MCF 10A (cell line): ENCODE measurements around the gene CACNA2D1. TPM values are rescaled to one million over a fixed set of nuclear protein-coding genes. Genes with fewer than 3 reads are reported as not detected.

Source experiments
- BruUV-seq: library from RNA; stranded (reverse); fragments of 400-500 nt; replicated peaks from 2 replicates; lab custom pipeline; 2021; lab: Mats Ljungman, UMichigan
- CTCF ChIA-PET: fragments of 300-600 bp; sonication (Branson Sonifier 250); formaldehyde crosslinking; extraction: SDS; loops from one replicate; lab custom pipeline; 2021; ENCODE audit warnings: antibody characterized with exemption, inconsistent platforms; lab: Yijun Ruan, JAX
- POLR2A ChIA-PET: fragments of 300-600, 350-650 bp; sonication (Branson Sonifier 250); formaldehyde crosslinking; extraction: SDS; loops from one replicate; lab custom pipeline; 2020; ENCODE audit warnings: antibody characterized with exemption, inconsistent platforms; lab: Yijun Ruan, JAX
- DNase-seq: peaks from one replicate; pipeline ENCODE4 v3.0.0-alpha.2; 2018; ENCODE audit not compliant: unreplicated experiment
- H3K27ac Mint-ChIP-seq: one replicate; pipeline ENCODE4 v1.8.0; 2022; ENCODE audit warnings: mild to moderate bottlenecking, low read depth, mixed read lengths; ENCODE audit not compliant: unreplicated experiment
- H3K27me3 Mint-ChIP-seq: one replicate; pipeline ENCODE4 v1.8.0; 2022; ENCODE audit warnings: mixed read lengths; ENCODE audit not compliant: insufficient read depth, unreplicated experiment
- H3K36me3 Mint-ChIP-seq: one replicate; pipeline ENCODE4 v1.8.0; 2022; ENCODE audit warnings: mild to moderate bottlenecking, moderate library complexity, mixed read lengths; ENCODE audit not compliant: insufficient read depth, unreplicated experiment
- H3K4me1 Mint-ChIP-seq: one replicate; pipeline ENCODE4 v1.8.0; 2022; ENCODE audit warnings: mixed read lengths; ENCODE audit not compliant: insufficient read depth, unreplicated experiment
- H3K4me3 Mint-ChIP-seq: one replicate; pipeline ENCODE4 v1.8.0; 2022; ENCODE audit warnings: mild to moderate bottlenecking, moderate library complexity, mixed read lengths; ENCODE audit not compliant: unreplicated experiment
- H3K9me3 Mint-ChIP-seq: one replicate; pipeline ENCODE4 v1.8.0; 2022; ENCODE audit warnings: mixed read lengths; ENCODE audit not compliant: unreplicated experiment
- CTCF ChIP-seq: fragments of 200-600 bp; IDR thresholded peaks from one replicate; pipeline ENCODE4 v1.8.0; 2022; ENCODE audit warnings: antibody characterized with exemption, mild to moderate bottlenecking; ENCODE audit not compliant: unreplicated experiment
- intact Hi-C: fragments of 100-400 bp; cut with micrococcal nuclease; formaldehyde crosslinking; loops from 2 replicates; pipeline ENCODE4 v1.14.1; 2022
- total RNA-seq: library from RNA; stranded (reverse); gene quantifications from 2 replicates; pipeline ENCODE4 v1.2.3, GENCODE V29; 2022

CACNA2D1 gene
- total RNA-seq, 1 experiment from 2014 or later, result not detected

- no peak overlapping the region for H3K4me3 Mint-ChIP-seq
- H3K27me3 Mint-ChIP-seq, result peaks cover 61% of the 10 kb centered on the region
- no peak for TF ChIP-seq CTCF
- DNase-seq, result no peak
- POLR2A ChIA-PET, result no interaction called here
- H3K4me1 Mint-ChIP-seq, result no peaks in the 10 kb centered on the region
- intact Hi-C loops, result no loop called here
- no peak overlapping the region for H3K27ac Mint-ChIP-seq
- no peaks in the 10 kb centered on the region for H3K36me3 Mint-ChIP-seq
- CTCF ChIA-PET, result interaction anchor here (0.7 kb wide), 1 partner anchor 79 kb away, joined by 3 read pairs; no protein-coding TSS in a partner anchor
- H3K9me3 Mint-ChIP-seq, result no peaks in the 10 kb centered on the region
- BruUV-seq, result no TSS peak
Observed at GRCh38 chr7:82126576-82126975, 317.0 kb downstream of the CACNA2D1 start.

GRCh38 chr7:82124445-82124844 lies 319.1 kb downstream of the CACNA2D1 start:
- no peak for DNase-seq
- POLR2A ChIA-PET, result no interaction called here
- no TSS peak for BruUV-seq

GRCh38 chr7:82122275-82122674 lies 321.3 kb downstream of the CACNA2D1 start:
- H3K27me3 Mint-ChIP-seq, result peaks cover 59% of the 10 kb centered on the region
- DNase-seq, result no peak
- no peaks in the 10 kb centered on the region for H3K36me3 Mint-ChIP-seq
- H3K9me3 Mint-ChIP-seq, result no peaks in the 10 kb centered on the region
- no TSS peak for BruUV-seq
- no peak overlapping the region for H3K4me3 Mint-ChIP-seq
- H3K27ac Mint-ChIP-seq, result no peak overlapping the region
- H3K4me1 Mint-ChIP-seq, result no peaks in the 10 kb centered on the region
- TF ChIP-seq CTCF, result no peak
- CTCF ChIA-PET, result no interaction called here
- POLR2A ChIA-PET, result no interaction called here
- intact Hi-C loops, result no loop called here

More at GRCh38 chr7:82124445-82124844, 319.1 kb downstream of the CACNA2D1 start:
- no peak overlapping the region for H3K27ac Mint-ChIP-seq
- H3K4me1 Mint-ChIP-seq, result no peaks in the 10 kb centered on the region
- intact Hi-C loops, result no loop called here
- no peaks in the 10 kb centered on the region for H3K9me3 Mint-ChIP-seq
- H3K27me3 Mint-ChIP-seq, result peaks cover 72% of the 10 kb centered on the region
- H3K36me3 Mint-ChIP-seq, result no peaks in the 10 kb centered on the region
- no peak for TF ChIP-seq CTCF
- H3K4me3 Mint-ChIP-seq, result no peak overlapping the region
- CTCF ChIA-PET, result interaction anchor here (0.6 kb wide), 1 partner anchor 641 kb away, joined by 3 read pairs; no protein-coding TSS in a partner anchor

GRCh38 chr7:82114237-82114636 lies 329.3 kb downstream of the CACNA2D1 start:
- BruUV-seq, result no TSS peak
- no peak for DNase-seq
- Mint-ChIP-seq H3K27me3 (peaks cover 45% of the 10 kb centered on the region), H3K4me1 (no peaks in the 10 kb centered on the region), H3K36me3 (no peaks in the 10 kb centered on the region), H3K4me3 (no peak overlapping the region), H3K27ac (no peak overlapping the region), H3K9me3 (no peaks in the 10 kb centered on the region)
- intact Hi-C loops, result no loop called here
- no peak for TF ChIP-seq CTCF
- ChIA-PET CTCF (no interaction called here), POLR2A (no interaction called here)
